ENCODE results near the gene STK11.
A peak's percentile ranks its signal among the peaks of the same experiment; 100 is the strongest.

Gene STK11

DNA sequence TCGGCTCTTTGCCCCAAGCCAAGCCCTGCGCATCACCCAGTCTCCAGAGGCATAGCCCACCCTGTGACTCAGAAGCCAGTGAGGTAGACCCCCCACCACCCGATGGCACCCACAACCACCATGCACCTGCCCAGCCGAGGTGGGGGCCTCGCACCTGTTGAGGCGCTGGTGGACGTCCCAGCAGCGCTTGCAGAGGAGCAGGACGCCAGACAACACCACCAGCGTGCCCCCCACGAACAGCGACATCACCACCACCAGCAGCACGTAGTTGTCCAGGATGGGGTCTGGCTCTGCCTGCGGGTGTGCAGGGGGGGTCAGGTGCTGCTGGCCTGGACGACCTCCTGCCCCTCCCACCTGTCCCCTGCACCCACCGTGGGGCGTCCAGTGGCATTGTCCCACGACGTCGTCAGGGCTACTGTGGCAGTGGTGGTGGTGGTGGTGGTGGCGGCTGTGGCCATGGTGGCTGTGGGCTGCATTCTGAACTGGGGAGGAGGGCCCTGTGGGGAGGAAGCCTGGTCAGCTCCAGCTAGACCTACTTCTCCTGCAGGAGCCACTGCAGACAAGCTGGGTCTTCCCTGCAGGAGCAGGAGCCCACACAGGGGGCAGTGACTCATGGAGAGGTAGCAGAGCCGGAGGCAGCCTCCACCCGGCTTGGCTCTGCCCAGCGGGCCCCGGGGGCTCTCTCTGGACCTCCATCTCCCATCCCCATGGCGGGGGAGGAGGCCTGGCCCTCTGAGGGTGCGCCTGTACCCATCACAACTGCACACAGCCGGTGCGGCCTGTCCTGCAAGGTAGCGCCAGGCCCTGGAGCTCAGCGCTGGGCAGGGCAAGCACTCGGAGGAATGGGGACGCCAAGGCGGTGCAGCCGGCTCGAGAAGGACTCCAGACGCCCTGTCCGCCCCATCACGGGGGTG, 30.3 kb downstream of the STK11 start:
- TF ChIP-seq, protein P1, sequence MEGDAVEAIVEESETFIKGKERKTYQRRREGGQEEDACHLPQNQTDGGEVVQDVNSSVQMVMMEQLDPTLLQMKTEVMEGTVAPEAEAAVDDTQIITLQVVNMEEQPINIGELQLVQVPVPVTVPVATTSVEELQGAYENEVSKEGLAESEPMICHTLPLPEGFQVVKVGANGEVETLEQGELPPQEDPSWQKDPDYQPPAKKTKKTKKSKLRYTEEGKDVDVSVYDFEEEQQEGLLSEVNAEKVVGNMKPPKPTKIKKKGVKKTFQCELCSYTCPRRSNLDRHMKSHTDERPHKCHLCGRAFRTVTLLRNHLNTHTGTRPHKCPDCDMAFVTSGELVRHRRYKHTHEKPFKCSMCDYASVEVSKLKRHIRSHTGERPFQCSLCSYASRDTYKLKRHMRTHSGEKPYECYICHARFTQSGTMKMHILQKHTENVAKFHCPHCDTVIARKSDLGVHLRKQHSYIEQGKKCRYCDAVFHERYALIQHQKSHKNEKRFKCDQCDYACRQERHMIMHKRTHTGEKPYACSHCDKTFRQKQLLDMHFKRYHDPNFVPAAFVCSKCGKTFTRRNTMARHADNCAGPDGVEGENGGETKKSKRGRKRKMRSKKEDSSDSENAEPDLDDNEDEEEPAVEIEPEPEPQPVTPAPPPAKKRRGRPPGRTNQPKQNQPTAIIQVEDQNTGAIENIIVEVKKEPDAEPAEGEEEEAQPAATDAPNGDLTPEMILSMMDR (conservative IDR thresholded peaks at IDR 0.05; ENCODE audit: control insufficient read depth, insufficient read depth, low read depth, low read length): no peak
- peak; percentile 44 for DNase-seq (ENCODE audit: low read depth)
- H3K4me3 ChIP-seq (ENCODE audit: control insufficient read depth, low read depth, low read length): peak overlapping the region; percentile 40

- no peak for DNase-seq (ENCODE audit: low read depth)
- TF ChIP-seq, protein P1 (conservative IDR thresholded peaks at IDR 0.05; ENCODE audit: control insufficient read depth, insufficient read depth, low read depth, low read length): no peak
- peak overlapping the region; percentile 69 for H3K4me3 ChIP-seq (ENCODE audit: control insufficient read depth, low read depth, low read length)
Observed at GRCh38 chr19:1236576-1236975, 31.0 kb downstream of the STK11 start.

DNA sequence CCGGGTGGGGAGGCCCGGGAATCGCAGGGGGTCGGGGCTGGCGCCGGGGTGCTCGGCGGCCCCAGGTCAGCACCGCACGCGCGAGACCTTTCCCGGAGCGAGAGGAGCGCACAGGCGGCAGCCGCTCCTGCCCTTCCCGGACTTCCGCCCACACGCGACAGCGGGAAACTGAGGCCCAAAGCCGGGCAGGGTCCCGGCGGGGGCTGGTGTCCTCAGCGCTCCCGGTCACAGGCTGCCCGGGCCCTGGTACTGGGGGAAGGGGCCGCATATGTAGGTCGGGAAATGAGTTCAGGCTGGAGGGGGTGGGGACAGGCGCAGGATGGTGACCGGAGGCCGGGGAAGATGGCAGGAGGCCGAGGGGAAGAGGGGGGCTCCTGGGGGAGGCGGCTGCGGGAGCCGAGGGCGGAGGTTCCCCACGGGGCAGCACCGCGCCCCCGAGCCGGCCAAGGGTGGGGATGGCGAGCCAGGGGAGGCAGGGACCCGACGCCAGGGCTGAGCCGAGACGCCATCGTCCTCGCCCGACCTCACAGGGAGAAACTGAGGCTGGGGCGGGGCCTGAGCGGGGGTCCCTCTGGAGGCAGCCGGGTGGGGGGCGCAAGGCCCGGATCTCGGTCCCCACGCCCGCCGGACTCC, 31.6 kb downstream of the STK11 start:
- H3K4me3 ChIP-seq (ENCODE audit: control insufficient read depth, low read depth, low read length): peak overlapping the region; percentile 69
- TF ChIP-seq, protein P1 (conservative IDR thresholded peaks at IDR 0.05; ENCODE audit: control insufficient read depth, insufficient read depth, low read depth, low read length): no peak

DNA sequence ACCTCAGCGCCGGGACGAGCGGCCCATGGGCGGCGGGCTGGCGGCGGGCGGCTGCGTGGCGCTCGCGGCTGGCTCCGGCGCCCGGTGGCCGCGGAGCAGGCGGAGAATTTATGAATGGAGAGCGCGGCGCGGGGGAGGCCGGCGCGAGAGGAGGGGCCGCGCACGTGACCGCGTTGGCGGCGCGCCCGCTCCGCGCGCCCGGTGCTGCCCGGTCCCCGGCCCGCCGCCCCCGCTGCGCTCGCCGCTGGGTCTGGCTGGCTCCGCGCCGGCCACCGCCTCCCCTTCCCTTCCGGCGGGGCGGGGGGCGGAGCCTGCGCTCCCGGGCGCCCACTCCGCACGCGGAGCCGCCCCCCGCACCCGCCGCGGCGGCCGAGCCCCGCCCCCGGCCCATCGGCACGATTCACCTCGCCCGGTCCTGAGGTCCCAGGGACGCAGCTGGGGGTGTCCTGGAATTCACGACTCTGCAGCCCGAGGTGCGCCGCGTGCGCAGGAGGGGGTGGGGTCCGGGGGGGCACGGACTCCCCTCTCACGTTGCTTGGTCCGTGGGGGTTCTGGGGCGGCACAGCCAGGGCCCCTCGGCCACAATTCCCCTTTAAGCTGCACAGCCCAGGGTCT, 32.3 kb downstream of the STK11 start, which contains the start of gene CBARP:
TSS of gene CBARP (minus strand) at position 252 of the 615 bp plus-strand sequence. CDS start 1,905 bp downstream, outside the sequence.
- no peak for DNase-seq (ENCODE audit: low read depth)
- TF ChIP-seq, protein P1 (conservative IDR thresholded peaks at IDR 0.05; ENCODE audit: control insufficient read depth, insufficient read depth, low read depth, low read length): no peak
- H3K4me3 ChIP-seq (ENCODE audit: control insufficient read depth, low read depth, low read length): peak within 1 kb of the TSS; percentile 69

More for the DNA sequence above, 31.6 kb downstream of the STK11 start:
- DNase-seq (ENCODE audit: low read depth): peak; percentile 34

DNA sequence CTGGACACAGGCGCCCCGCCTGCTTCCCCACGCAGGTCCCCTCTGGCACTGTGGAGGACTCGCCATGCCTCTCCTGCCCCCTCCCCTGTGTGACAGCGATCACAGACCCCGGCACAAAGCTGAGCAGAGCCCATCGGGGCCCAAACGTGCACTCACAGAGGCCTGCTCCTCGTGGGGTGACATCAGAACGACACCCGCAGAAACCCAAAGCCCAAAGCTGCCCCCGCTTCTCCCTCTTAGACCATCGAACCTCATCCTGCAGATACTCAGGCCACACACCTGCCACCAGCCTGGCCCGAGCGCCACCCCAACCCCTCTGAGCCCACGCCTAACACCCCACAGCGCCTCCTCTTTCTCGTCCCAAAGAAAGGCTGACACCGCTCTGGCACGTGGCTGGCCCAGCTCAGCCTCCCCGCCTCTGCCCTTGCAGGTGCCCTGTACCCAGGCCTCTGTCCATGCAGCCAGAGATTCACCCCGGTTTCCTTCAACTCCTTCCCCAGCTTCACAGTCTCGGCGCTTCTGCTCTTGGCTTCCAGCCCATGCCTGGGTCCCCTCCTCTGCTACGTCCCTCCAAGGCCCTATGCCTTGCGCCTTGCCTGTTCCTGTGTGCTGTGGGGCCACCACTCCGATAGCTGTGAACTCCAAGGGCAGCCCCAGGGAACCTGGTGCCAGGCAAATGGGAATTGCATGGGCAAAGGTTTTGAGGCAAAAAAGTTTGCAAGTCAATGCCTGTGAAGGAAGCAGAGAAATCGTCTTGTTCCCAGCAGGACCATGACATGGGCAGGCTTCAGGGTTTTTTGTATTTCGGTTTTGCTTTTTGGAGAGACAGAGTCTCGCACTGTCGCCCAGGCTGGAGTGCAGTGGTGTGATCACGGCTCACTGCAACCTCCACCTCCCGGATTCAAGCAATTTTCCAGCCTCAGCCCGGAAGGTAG, 33.1 kb downstream of the STK11 start:
- no peak for DNase-seq (ENCODE audit: low read depth)
- peak overlapping the region; percentile 21 for H3K4me3 ChIP-seq (ENCODE audit: control insufficient read depth, low read depth, low read length)
- TF ChIP-seq, protein P1 (conservative IDR thresholded peaks at IDR 0.05; ENCODE audit: control insufficient read depth, insufficient read depth, low read depth, low read length): no peak

DNA sequence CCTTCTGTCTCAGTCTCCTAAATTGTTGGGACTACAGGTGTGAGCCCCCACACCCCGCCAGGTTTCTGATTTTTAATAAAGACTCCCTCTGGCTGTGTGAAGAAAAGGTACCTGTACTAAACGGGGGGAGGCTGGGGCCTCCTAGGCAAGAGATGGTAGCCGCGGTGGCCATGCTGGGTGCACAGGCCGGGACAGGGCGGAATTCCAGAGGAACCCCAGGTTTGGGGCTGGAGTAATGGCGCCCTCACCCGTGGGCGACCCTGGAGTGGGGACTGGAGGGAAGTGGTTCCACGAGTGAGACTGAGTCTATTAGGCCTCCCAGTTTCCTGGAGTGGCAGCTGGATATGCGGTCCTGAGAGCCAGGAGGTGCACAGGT, 33.8 kb downstream of the STK11 start:
- no peak overlapping the region for H3K4me3 ChIP-seq (ENCODE audit: control insufficient read depth, low read depth, low read length)
- TF ChIP-seq, protein P1 (conservative IDR thresholded peaks at IDR 0.05; ENCODE audit: control insufficient read depth, insufficient read depth, low read depth, low read length): no peak
- DNase-seq (ENCODE audit: low read depth): no peak
